Muscle layer of duodenum (tissue), 2 donors: ENCODE results near the gene GJE1.
"Not testable (repeated sequence)": the region's sequence is repeated elsewhere in the genome, so short reads cannot be mapped to it uniquely, and the experiment has no call there.

Source experiments
- H3K27ac ChIP-seq: one replicate; pipeline ENCODE4 v1.7.0; 2013; ENCODE audit warnings: mild to moderate bottlenecking, low read length
- H3K27me3 ChIP-seq: one replicate; pipeline ENCODE4 v1.7.0; 2013; ENCODE audit warnings: low read depth, mild to moderate bottlenecking, control low read depth, low read length
- H3K36me3 ChIP-seq, 2 donors: one replicate each; pipeline ENCODE4 v1.7.0; 2013; ENCODE audit warnings: low read length in 2 of 2, control low read depth in 1 of 2, mild to moderate bottlenecking in 1 of 2; ENCODE audit not compliant: insufficient read depth in 2 of 2, control insufficient read depth in 1 of 2
- H3K4me1 ChIP-seq, 2 donors: one replicate each; pipeline ENCODE4 v1.7.0; 2013; ENCODE audit warnings: low read length in 2 of 2, mild to moderate bottlenecking in 2 of 2, control low read depth in 1 of 2, moderate library complexity in 1 of 2; ENCODE audit not compliant: insufficient read depth in 2 of 2, control insufficient read depth in 1 of 2
- H3K4me3 ChIP-seq, 2 donors: one replicate each; pipeline ENCODE4 v1.7.0; 2013; ENCODE audit warnings: low read length in 2 of 2, low read depth in 1 of 2, mild to moderate bottlenecking in 1 of 2
- H3K9me3 ChIP-seq, 2 donors: one replicate each; pipeline ENCODE4 v1.7.0; 2013; ENCODE audit warnings: low read length in 2 of 2, control low read depth in 1 of 2, mild to moderate bottlenecking in 1 of 2; ENCODE audit not compliant: control insufficient read depth in 1 of 2
- donor health status: healthy.

The GJE1 gene

GRCh38 chr6:142138876-142139275, 6.2 kb downstream of the GJE1 start:
- H3K27ac ChIP-seq, result no peak overlapping the region
- H3K9me3 ChIP-seq, result no peaks in the 10 kb centered on the region

GRCh38 chr6:142141531-142141930, 8.8 kb downstream of the GJE1 start:
- not testable (repeated sequence) for H3K36me3 ChIP-seq, H3K27ac ChIP-seq

More at GRCh38 chr6:142138876-142139275, 6.2 kb downstream of the GJE1 start:
- H3K27me3 ChIP-seq, result no peaks in the 10 kb centered on the region
- no peaks in the 10 kb centered on the region for H3K4me1 ChIP-seq
- H3K36me3 ChIP-seq, result no peaks in the 10 kb centered on the region
- H3K4me3 ChIP-seq, result no peak overlapping the region

GRCh38 chr6:142146828-142147662, 14.3 kb downstream of the GJE1 start, which contains the start of the genes NMBR and VTA1:
Gene NMBR, minus strand, starts transcription at chr6:142147122. Its CDS starts 58,464 bp downstream, at chr6:142088658.
Gene VTA1, plus strand, starts transcription at chr6:142147263. Its CDS starts 25 bp downstream, at chr6:142147288.
- Histone ChIP-seq H3K36me3 (no peaks in the 10 kb centered on the region), H3K9me3 (no peaks in the 10 kb centered on the region), H3K4me1 (peaks cover 14 to 30% of the 10 kb centered on the region in 2 donors), H3K27ac (peak within 1 kb of the TSS; percentile 87), H3K4me3 (peak within 1 kb of the TSS; percentile 96 to 99), H3K27me3 (no peaks in the 10 kb centered on the region)

More at GRCh38 chr6:142141531-142141930, 8.8 kb downstream of the GJE1 start:
- not testable (repeated sequence) for H3K27me3 ChIP-seq, H3K4me1 ChIP-seq, H3K4me3 ChIP-seq, H3K9me3 ChIP-seq

DNA sequence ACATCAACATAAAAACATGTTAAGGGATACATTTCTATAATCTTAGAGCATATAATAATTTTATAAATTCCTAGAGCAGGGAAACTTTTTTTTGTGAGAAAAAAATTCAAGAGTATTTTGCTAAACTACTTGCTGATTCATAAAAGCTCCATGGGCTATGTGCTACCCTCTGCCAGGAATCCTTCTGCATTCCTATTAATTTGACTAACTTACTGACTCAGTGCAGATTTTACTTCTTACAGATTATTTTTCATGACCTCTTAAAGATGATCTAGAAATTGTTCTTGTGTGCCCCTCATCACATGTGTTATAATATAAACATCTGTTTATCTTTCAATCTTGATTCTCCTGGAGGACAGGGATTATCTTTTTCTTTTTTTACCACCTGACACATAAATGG, 20.0 kb downstream of the GJE1 start:
- H3K27ac ChIP-seq, result no peak overlapping the region
- H3K9me3 ChIP-seq, result no peaks in the 10 kb centered on the region
- H3K4me3 ChIP-seq, result no peak overlapping the region
- H3K36me3 ChIP-seq, result no peaks in the 10 kb centered on the region
- peaks cover 14 to 24% of the 10 kb centered on the region in 2 donors for H3K4me1 ChIP-seq
- no peaks in the 10 kb centered on the region for H3K27me3 ChIP-seq

- no peaks in the 10 kb centered on the region for H3K9me3 ChIP-seq
- H3K27me3 ChIP-seq, result no peaks in the 10 kb centered on the region
- no peak overlapping the region for H3K27ac ChIP-seq
- no peak overlapping the region for H3K4me3 ChIP-seq
- no peaks in the 10 kb centered on the region for H3K36me3 ChIP-seq
- peaks cover 9 to 19% of the 10 kb centered on the region in 2 donors for H3K4me1 ChIP-seq
Observed at GRCh38 chr6:142153196-142153595, 20.5 kb downstream of the GJE1 start.

DNA sequence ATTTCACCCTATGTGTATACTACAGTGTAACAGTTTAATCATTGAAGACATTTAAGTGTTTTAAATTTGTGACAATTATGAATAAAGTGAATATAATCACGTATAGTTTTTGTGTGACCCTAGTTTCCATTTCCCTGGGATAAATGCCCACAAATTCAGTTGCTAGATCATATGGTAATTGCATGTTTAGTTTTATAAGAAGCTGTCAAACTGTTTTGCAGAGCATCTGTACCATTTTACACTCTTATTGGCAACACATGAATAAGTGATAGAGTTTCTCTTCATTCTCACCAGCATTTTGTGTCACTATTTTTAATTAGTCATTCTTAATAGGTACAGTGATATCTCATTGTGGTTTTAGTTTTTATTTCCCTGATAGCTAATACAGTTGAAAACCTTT, 21.6 kb downstream of the GJE1 start:
- Histone ChIP-seq H3K4me1 (peaks cover 0 to 8% of the 10 kb centered on the region in 2 donors), H3K27me3 (no peaks in the 10 kb centered on the region), H3K36me3 (no peaks in the 10 kb centered on the region), H3K9me3 (no peaks in the 10 kb centered on the region), H3K27ac (no peak overlapping the region), H3K4me3 (no peak overlapping the region)

DNA sequence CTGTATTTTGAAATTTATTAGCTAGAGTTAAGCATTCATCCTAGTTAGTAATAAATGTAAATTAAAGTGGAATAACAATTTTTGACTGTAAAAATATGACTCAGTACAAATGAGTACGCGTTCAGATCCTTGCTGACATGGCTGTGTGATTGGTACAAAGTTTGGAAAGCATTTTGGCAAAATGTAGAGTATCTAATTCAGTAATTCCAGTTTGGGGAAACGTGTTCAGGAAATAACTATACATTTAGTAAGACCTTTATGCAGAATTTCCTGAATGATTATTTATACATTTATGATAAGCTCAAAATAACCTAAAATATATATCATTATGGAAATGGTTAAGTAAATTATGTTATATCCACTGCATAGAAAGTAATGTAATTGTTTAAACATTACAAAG, 22.4 kb downstream of the GJE1 start:
- H3K27ac ChIP-seq, result no peak overlapping the region
- H3K4me3 ChIP-seq, result no peak overlapping the region
- H3K27me3 ChIP-seq, result no peaks in the 10 kb centered on the region
- peaks cover 0 to under 1% of the 10 kb centered on the region in 2 donors for H3K4me1 ChIP-seq
- H3K9me3 ChIP-seq, result no peaks in the 10 kb centered on the region
- H3K36me3 ChIP-seq, result no peaks in the 10 kb centered on the region

DNA sequence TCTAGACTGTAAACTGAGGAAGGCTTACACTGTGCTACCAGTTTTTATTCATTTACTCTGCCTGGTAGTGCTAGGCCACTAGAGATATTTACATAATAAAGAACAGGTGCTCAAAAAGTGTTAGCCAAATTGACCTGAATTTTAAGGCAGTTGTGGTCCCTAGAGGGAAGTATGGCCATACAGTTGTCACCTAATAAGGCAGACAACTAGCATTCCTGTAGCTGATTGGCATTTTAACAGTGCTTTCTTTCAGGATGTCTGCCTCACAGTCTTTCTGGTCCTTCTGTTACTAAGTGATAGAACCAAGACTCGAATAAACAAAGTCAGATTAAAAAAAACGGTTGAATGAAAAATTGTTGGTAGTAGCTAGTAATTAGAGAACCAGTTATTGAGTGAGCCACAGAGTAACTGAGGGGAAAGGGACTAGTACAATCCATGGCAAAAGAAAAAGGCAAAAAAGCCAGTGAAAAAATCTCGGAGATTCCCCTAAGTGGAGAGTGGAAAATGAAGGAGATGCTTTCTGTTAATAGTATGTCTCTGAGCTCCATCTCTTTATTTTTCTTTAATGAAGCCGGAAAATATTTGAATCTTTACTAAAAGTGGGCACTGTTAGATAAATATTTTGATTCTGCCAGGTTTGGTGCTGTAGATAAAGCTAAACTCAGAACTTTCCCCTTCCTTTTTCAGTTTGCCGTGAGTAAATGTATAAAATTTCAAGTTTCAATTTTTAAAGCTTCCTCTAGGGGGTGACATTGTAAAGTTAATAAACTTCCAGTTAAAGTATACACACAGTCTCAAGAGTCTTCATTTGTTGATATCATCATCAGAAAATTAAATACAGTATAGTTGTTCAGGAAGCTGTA, 23.4 kb downstream of the GJE1 start:
- H3K27ac ChIP-seq, result peak overlapping the region; percentile 12
- H3K9me3 ChIP-seq, result no peaks in the 10 kb centered on the region
- H3K27me3 ChIP-seq, result no peaks in the 10 kb centered on the region
- no peaks in the 10 kb centered on the region for H3K4me1 ChIP-seq
- no peak overlapping the region for H3K4me3 ChIP-seq
- H3K36me3 ChIP-seq, result no peaks in the 10 kb centered on the region

- not testable (repeated sequence) for H3K27ac ChIP-seq, H3K36me3 ChIP-seq, H3K27me3 ChIP-seq, H3K4me1 ChIP-seq, H3K9me3 ChIP-seq, H3K4me3 ChIP-seq
Observed at GRCh38 chr6:142156758-142157068, 24.0 kb downstream of the GJE1 start.

DNA sequence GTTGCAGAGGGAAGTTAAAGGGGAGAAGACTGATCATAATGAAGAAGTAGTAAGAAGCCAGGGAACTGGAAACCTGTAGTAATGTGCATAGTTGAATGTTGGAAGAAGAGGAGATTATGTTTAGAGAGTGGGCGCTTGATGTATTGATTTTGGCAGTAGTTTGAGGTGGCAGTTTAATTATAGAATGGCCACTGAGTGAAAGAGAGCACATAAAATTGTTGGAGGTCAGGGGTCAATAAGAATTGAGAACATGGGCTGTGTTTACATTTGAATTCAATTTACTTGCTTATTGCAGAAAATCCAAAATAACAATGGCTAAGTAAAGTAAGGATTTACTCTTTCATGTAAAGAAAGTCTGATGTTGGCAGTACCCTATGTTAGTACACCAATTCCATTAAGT, 30.1 kb downstream of the GJE1 start:
- Histone ChIP-seq H3K27me3 (no peaks in the 10 kb centered on the region), H3K27ac (no peak overlapping the region), H3K36me3 (peaks cover 9 to 10% of the 10 kb centered on the region in 2 donors), H3K4me3 (no peak overlapping the region), H3K4me1 (no peaks in the 10 kb centered on the region), H3K9me3 (no peaks in the 10 kb centered on the region)

GRCh38 chr6:142165227-142165626, 32.5 kb downstream of the GJE1 start:
- Histone ChIP-seq H3K36me3 (peaks cover 13 to 14% of the 10 kb centered on the region in 2 donors), H3K4me3 (no peak overlapping the region), H3K27me3 (no peaks in the 10 kb centered on the region), H3K9me3 (no peaks in the 10 kb centered on the region), H3K4me1 (no peaks in the 10 kb centered on the region), H3K27ac (no peak overlapping the region)
